ENCODE measurements around the gene KRTAP4-9. TPM values are rescaled to one million over a fixed set of nuclear protein-coding genes. Genes with fewer than 3 reads are reported as not detected.
"Not testable (repeated sequence)": the region's sequence is repeated elsewhere in the genome, so short reads cannot be mapped to it uniquely, and the experiment has no call there.

KRTAP4-9 gene
- total and polyA plus RNA-seq, 12 donors: not detected

- no peak within 1 kb of the TSS for H3K27ac ChIP-seq
- no peak for TF ChIP-seq CTCF (IDR thresholded peaks at IDR 0.05)
- H3K4me3 ChIP-seq: no peak within 1 kb of the TSS
- 40 to 46% methylated on average over 9 to 10 of the region's 10 CpGs for WGBS, 2 donors
- no peaks in the 10 kb centered on the region for H3K9me3 ChIP-seq
- no peak for ATAC-seq
- H3K36me3 ChIP-seq: no peaks in the 10 kb centered on the region
- no peak for DNase-seq
- peaks cover 0 to 34% (median 8%) of the 10 kb centered on the region in 7 donors for H3K27me3 ChIP-seq
- no peaks in the 10 kb centered on the region for H3K4me1 ChIP-seq
- intact Hi-C loops (cut with DNase I): no loop called here
Observed at GRCh38 chr17:41101586-41102259, 3.5 kb upstream of the KRTAP4-9 start, which contains the start of gene KRTAP4-16. Gene KRTAP4-16, minus strand, starts transcription at chr17:41102209. Its CDS starts 0 bp downstream, at chr17:41102209.

GRCh38 chr17:41103896-41104295, 1.3 kb upstream of the KRTAP4-9 start:
- TF ChIP-seq CTCF (IDR thresholded peaks at IDR 0.05): no peak
- no peak for DNase-seq
- no peak for ATAC-seq
- intact Hi-C loops (cut with DNase I): no loop called here
- Histone ChIP-seq H3K9me3 (no peaks in the 10 kb centered on the region), H3K36me3 (no peaks in the 10 kb centered on the region), H3K4me3 (no peak overlapping the region), H3K27me3 (peaks cover 0 to 42% (median 10%) of the 10 kb centered on the region in 7 donors), H3K4me1 (no peaks in the 10 kb centered on the region), H3K27ac (no peak overlapping the region)
- WGBS, 2 donors: 85 to 91% methylated on average over 1 of the region's 1 CpG

DNA sequence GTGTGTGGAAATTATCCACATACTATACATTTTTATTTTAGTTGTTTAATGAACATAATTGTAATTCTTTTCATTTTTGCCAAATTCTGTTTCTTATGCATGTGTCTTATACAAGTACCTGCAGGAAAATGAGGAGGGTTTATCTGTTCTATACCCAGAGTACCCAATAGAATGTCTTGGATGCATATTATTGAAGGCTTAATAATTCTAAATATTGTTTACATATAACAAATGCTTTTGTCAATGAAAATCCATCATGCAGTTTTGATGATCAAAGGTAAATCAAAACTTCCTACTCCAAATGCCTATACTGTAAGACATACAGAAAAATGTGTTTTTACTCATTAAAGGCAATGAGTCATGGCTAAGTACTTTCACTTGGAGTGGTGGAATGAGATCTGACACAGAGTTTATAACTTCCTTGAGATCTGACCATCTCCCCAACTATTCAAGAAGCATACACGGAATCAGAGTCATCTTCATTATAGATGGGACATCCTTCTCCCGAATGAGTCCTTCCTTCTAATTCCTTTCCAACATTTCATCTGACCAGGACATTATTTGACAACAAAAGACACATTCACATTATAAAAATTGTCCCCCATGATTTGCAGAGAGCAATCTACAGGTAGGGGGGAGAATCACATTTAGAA, 677 bp upstream of the KRTAP4-9 start:
- intact Hi-C loops (cut with DNase I); ATAC-seq; H3K4me1 ChIP-seq; H3K36me3 ChIP-seq; H3K4me3 ChIP-seq; H3K27ac ChIP-seq; DNase-seq; H3K9me3 ChIP-seq: not testable (repeated sequence)
- 76 to 77% methylated on average over 2 of the region's 2 CpGs for WGBS, 2 donors
- peaks cover 0 to 37% (median 8%) of the 10 kb centered on the region in 7 donors for H3K27me3 ChIP-seq

GRCh38 chr17:41107941-41108450, 2.8 kb downstream of the KRTAP4-9 start:
- 64 to 79% methylated on average over 1 of the region's 1 CpG for WGBS, 2 donors

GRCh38 chr17:41108728-41109386, 3.7 kb downstream of the KRTAP4-9 start:
- DNase-seq; ATAC-seq; H3K36me3 ChIP-seq; H3K4me1 ChIP-seq; H3K4me3 ChIP-seq; intact Hi-C loops (cut with DNase I); H3K27ac ChIP-seq: not testable (repeated sequence)
- Histone ChIP-seq H3K27me3 (peaks cover 0 to 29% (median 0%) of the 10 kb centered on the region in 7 donors), H3K9me3 (peaks cover 0 to 11% (median 0%) of the 10 kb centered on the region in 11 donors)
- WGBS, 2 donors: 30 to 31% methylated on average over 1 of the region's 1 CpG

More at GRCh38 chr17:41107941-41108450, 2.8 kb downstream of the KRTAP4-9 start:
- DNase-seq: no peak
- intact Hi-C loops (cut with DNase I): no loop called here
- ATAC-seq: no peak
- H3K27ac ChIP-seq: no peak overlapping the region
- no peak overlapping the region for H3K4me3 ChIP-seq
- TF ChIP-seq CTCF (IDR thresholded peaks at IDR 0.05): no peak
- H3K9me3 ChIP-seq: peaks cover 0 to 8% (median 0%) of the 10 kb centered on the region in 11 donors
- H3K4me1 ChIP-seq: no peaks in the 10 kb centered on the region
- H3K27me3 ChIP-seq: peaks cover 0 to 32% (median 0%) of the 10 kb centered on the region in 7 donors
- H3K36me3 ChIP-seq: no peaks in the 10 kb centered on the region
